GM12891 (cell line): ENCODE data around the gene EPS8L3.
"Not testable (repeated sequence)": the region's sequence is repeated elsewhere in the genome, so short reads cannot be mapped to it uniquely, and the experiment has no call there.

Experiments used
- DNase-seq: peaks from one replicate; pipeline ENCODE4 v3.0.0; 2011; ENCODE audit warnings: low spot score; ENCODE audit not compliant: insufficient read length
- FAIRE-seq: peaks from 2 replicates; lab custom pipeline; 2011; peaks lifted over from hg19 to GRCh38; lab: Jason Lieb, UNC
- PAX5 ChIP-seq: IDR thresholded peaks from 2 replicates; pipeline ENCODE4 v1.6.1; 2011; ENCODE audit warnings: low read length, moderate library complexity, mild to moderate bottlenecking; ENCODE audit not compliant: insufficient read depth, severe bottlenecking
- POLR2A ChIP-seq: IDR thresholded peaks from 2 replicates; pipeline ENCODE4 v1.6.1; 2011; ENCODE audit warnings: low read depth, low read length, control low read depth
- POLR2AphosphoS5 ChIP-seq: IDR thresholded peaks from 2 replicates; pipeline ENCODE4 v1.6.1; 2011; ENCODE audit warnings: low read depth, low read length, control low read depth
- POU2F2 ChIP-seq: IDR thresholded peaks from 2 replicates; pipeline ENCODE4 v1.6.1; 2011; ENCODE audit warnings: low read depth, mild to moderate bottlenecking, control low read depth, low read length, moderate library complexity
- SPI1 ChIP-seq: IDR thresholded peaks from 2 replicates; pipeline ENCODE4 v1.6.1; 2011; ENCODE audit warnings: low read depth, low read length, control low read depth
- TAF1 ChIP-seq: IDR thresholded peaks from 2 replicates; pipeline ENCODE4 v1.6.1; 2011; ENCODE audit warnings: low read depth, low read length, control low read depth

The EPS8L3 gene

GRCh38 chr1:109705411-109705810 lies 58.3 kb downstream of the EPS8L3 start:
- no peak for FAIRE-seq
- TF ChIP-seq TAF1, result no peak
- TF ChIP-seq POLR2AphosphoS5, result no peak
- no peak for TF ChIP-seq PAX5
- TF ChIP-seq POU2F2, result no peak
- TF ChIP-seq SPI1, result no peak
- no peak for DNase-seq

- TF ChIP-seq POLR2A, result no peak
- no peak for TF ChIP-seq PAX5
- no peak for TF ChIP-seq TAF1
- TF ChIP-seq SPI1, result no peak
- no peak for FAIRE-seq
- DNase-seq, result no peak
These were observed 59.5 kb downstream of the EPS8L3 start for GRCh38 chr1:109704173-109704572.

- FAIRE-seq, result not testable (repeated sequence)
These were observed 60.8 kb downstream of the EPS8L3 start for GRCh38 chr1:109702940-109703339.

More at GRCh38 chr1:109702940-109703339, 60.8 kb downstream of the EPS8L3 start:
- DNase-seq, result not testable (repeated sequence)
